PC-3 (cell line): ENCODE results near the gene TNXB. TPM values are rescaled to one million over a fixed set of nuclear protein-coding genes. Genes with fewer than 3 reads are reported as not detected.

Experiments used
- ATAC-seq: fragments of 200-7000 bp; cut with Tn5 transposase; 2 replicates; pipeline ENCODE4 v1.9.1; 2020; ENCODE audit warnings: mild to moderate bottlenecking, moderate library complexity
- BruUV-seq: library from RNA; stranded (reverse); fragments of 400-500 nt; replicated peaks from 2 replicates; lab custom pipeline; 2021; lab: Mats Ljungman, UMichigan
- CTCF ChIA-PET: fragments of 300-600 bp; sonication (Branson Sonifier 250); formaldehyde crosslinking; loops from one replicate; lab custom pipeline; 2022; ENCODE audit warnings: antibody characterized with exemption; lab: Charles Lee
- POLR2A ChIA-PET: fragments of 300-600 bp; sonication (Branson Sonifier 250); formaldehyde crosslinking; loops from one replicate; lab custom pipeline; 2022; ENCODE audit warnings: antibody characterized with exemption; ENCODE audit not compliant: unreplicated experiment; lab: Charles Lee
- DNase-seq: peaks from one replicate; pipeline ENCODE4 v3.0.0-alpha.2; 2015
- H2AFZ ChIP-seq: fragments of 300-600 bp; sonication (generic); 2 replicates; pipeline ENCODE4 v1.6.0; 2016; ENCODE audit warnings: antibody characterized with exemption, low read length
- H3F3A ChIP-seq: fragments of 300-600 bp; sonication (generic); one replicate; pipeline ENCODE4 v1.6.0; 2017; ENCODE audit warnings: antibody characterized with exemption, low read length, control low read depth, mild to moderate bottlenecking; ENCODE audit not compliant: unreplicated experiment
- H3K27ac ChIP-seq: fragments of 300-600 bp; sonication (generic); 2 replicates; pipeline ENCODE4 v1.5.1; 2016; ENCODE audit warnings: mild to moderate bottlenecking, low read length
- H3K27me3 ChIP-seq: fragments of 300-600 bp; sonication (generic); 2 replicates; pipeline ENCODE4 v1.6.1; 2016; ENCODE audit warnings: low read length, mixed read lengths
- H3K36me3 ChIP-seq: fragments of 300-600 bp; sonication (generic); 2 replicates; pipeline ENCODE4 v1.6.1; 2016; ENCODE audit warnings: low read depth, mixed run types, low read length, mixed read lengths
- H3K4me1 ChIP-seq: fragments of 300-600 bp; sonication (generic); 2 replicates; pipeline ENCODE4 v1.5.1; 2016; ENCODE audit warnings: low read length; ENCODE audit not compliant: insufficient read depth
- H3K4me2 ChIP-seq: fragments of 300-600 bp; sonication (generic); 2 replicates; pipeline ENCODE4 v1.6.0; 2016; ENCODE audit warnings: low read length
- H3K4me3 ChIP-seq: fragments of 300-600 bp; sonication (generic); 2 replicates; pipeline ENCODE4 v1.5.1; 2016; ENCODE audit warnings: mild to moderate bottlenecking, low read length, mixed read lengths
- H3K79me2 ChIP-seq: fragments of 300-600 bp; sonication (generic); 2 replicates; pipeline ENCODE4 v1.6.1; 2017; ENCODE audit warnings: low read length, mixed read lengths
- H3K9ac ChIP-seq: fragments of 300-600 bp; sonication (generic); 2 replicates; pipeline ENCODE4 v1.6.0; 2016; ENCODE audit warnings: mild to moderate bottlenecking, low read length
- H3K9me2 ChIP-seq: fragments of 300-600 bp; sonication (generic); replicated peaks from 2 replicates; pipeline ENCODE4 v1.6.1; 2016; ENCODE audit warnings: mixed run types, low read length, mixed read lengths
- H3K9me3 ChIP-seq: fragments of 300-600 bp; sonication (generic); 2 replicates; pipeline ENCODE4 v1.6.1; 2016; ENCODE audit warnings: low read length, mixed read lengths
- H4K20me1 ChIP-seq: fragments of 300-600 bp; sonication (generic); 2 replicates; pipeline ENCODE4 v1.6.1; 2016; ENCODE audit warnings: low read length, mixed read lengths
- CTCF ChIP-seq: fragments of 300-600 bp; sonication (generic); conservative IDR thresholded peaks from 2 replicates; pipeline ENCODE4 v1.5.1; 2017; ENCODE audit warnings: antibody characterized with exemption, low read depth, mild to moderate bottlenecking, low read length
- EZH2 ChIP-seq: fragments of 300-600 bp; sonication (generic); IDR thresholded peaks from one replicate; pipeline ENCODE4 v1.6.1; 2017; ENCODE audit warnings: antibody characterized with exemption, mild to moderate bottlenecking, low read length; ENCODE audit not compliant: unreplicated experiment
- EZH2phosphoT487 ChIP-seq: fragments of 300-600 bp; sonication (generic); IDR thresholded peaks from 2 replicates; pipeline ENCODE4 v1.6.1; 2018; ENCODE audit warnings: mild to moderate bottlenecking, antibody characterized with exemption, low read length, borderline replicate concordance
- intact Hi-C: fragments of 100-400 bp; cut with micrococcal nuclease; formaldehyde crosslinking; loops from 2 replicates; pipeline ENCODE4 v1.9.0; 2023
- total RNA-seq: library from RNA; depleted of rRNA; stranded (reverse); fragments of >200 nt; gene quantifications from 2 replicates; pipeline ENCODE4 v1.2.3, GENCODE V29; 2014

The TNXB gene
- total RNA-seq, 1 experiment from 2014 or later = 2.9 TPM

- intact Hi-C loops = no loop called here
- BruUV-seq = no TSS peak
- no peak overlapping the region for H3K27ac ChIP-seq
Observed at GRCh38 chr6:32126880-32127279, 17.7 kb upstream of the TNXB start.

DNA sequence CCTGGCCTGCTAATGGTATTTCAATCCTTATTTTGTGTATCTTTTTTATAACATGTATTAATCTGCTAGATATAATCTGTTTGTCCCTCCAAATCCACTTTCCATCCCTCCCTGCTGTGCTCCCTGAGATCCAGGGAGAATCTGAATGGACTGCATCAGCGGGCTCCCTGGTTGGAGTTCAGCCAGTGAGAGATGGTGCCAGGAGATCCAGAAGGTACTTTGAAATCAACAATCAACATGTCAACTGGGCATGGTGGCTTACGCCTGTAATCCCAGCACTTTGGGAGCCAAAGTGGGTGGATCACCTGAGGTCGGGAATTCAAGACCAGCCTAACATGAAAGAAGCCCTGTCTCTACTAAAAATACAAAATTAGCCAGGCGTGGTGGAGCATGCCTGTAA is 14.5 kb upstream of the TNXB start:
- CTCF ChIA-PET = no interaction called here
- Histone ChIP-seq H3F3A (no peaks in the 10 kb centered on the region), H2AFZ (no peak overlapping the region), H3K36me3 (peaks cover 5% of the 10 kb centered on the region; the same call in 1 of the 2 replicates), H3K9me2 (no peaks in the 10 kb centered on the region), H4K20me1 (no peaks in the 10 kb centered on the region), H3K9ac (no peak overlapping the region), H3K27me3 (no peaks in the 10 kb centered on the region), H3K27ac (no peak overlapping the region), H3K9me3 (no peaks in the 10 kb centered on the region), H3K4me1 (peaks cover 18% of the 10 kb centered on the region), H3K79me2 (peaks cover 25% of the 10 kb centered on the region), H3K4me2 (no peak overlapping the region), H3K4me3 (no peak overlapping the region)
- POLR2A ChIA-PET = no interaction called here
- ATAC-seq = no peak
- TF ChIP-seq EZH2phosphoT487 (no peak), CTCF (no peak), EZH2 (no peak)
- intact Hi-C loops = no loop called here
- no peak for DNase-seq
- BruUV-seq = no TSS peak

More at GRCh38 chr6:32126880-32127279, 17.7 kb upstream of the TNXB start:
- Histone ChIP-seq H3F3A (no peaks in the 10 kb centered on the region), H3K4me1 (peaks cover 25% of the 10 kb centered on the region), H3K9me2 (no peaks in the 10 kb centered on the region), H3K36me3 (no peaks in the 10 kb centered on the region; the same call in 1 of the 2 replicates), H3K79me2 (peaks cover 38% of the 10 kb centered on the region), H3K27me3 (no peaks in the 10 kb centered on the region), H2AFZ (peak overlapping the region; percentile 91; the same call in 1 of the 2 replicates), H3K9ac (peak overlapping the region; percentile 87), H3K4me2 (peak overlapping the region; percentile 93), H3K9me3 (no peaks in the 10 kb centered on the region), H4K20me1 (no peaks in the 10 kb centered on the region), H3K4me3 (peak overlapping the region; percentile 90)
- CTCF ChIA-PET = interaction anchor here (0.8 kb wide), 1 partner anchor 8 kb away, joined by 3 read pairs; no protein-coding TSS in a partner anchor
- no peak for ATAC-seq
- no peak for DNase-seq
- no peak for TF ChIP-seq CTCF
- TF ChIP-seq EZH2 = no peak
- no peak for TF ChIP-seq EZH2phosphoT487
- POLR2A ChIA-PET = interaction anchor here (0.6 kb wide), 1 partner anchor 12 kb away, joined by 4 read pairs; no protein-coding TSS in a partner anchor

- no peak for TF ChIP-seq EZH2phosphoT487
- TF ChIP-seq EZH2 = no peak
- no peak for TF ChIP-seq CTCF
- no TSS peak for BruUV-seq
- Histone ChIP-seq H3K27me3 (no peaks in the 10 kb centered on the region), H3K4me1 (peaks cover 5% of the 10 kb centered on the region), H3K36me3 (peaks cover 22% of the 10 kb centered on the region; the same call in 1 of the 2 replicates), H3K9ac (no peak overlapping the region), H3K9me2 (no peaks in the 10 kb centered on the region), H3K4me2 (no peak overlapping the region), H4K20me1 (no peaks in the 10 kb centered on the region), H2AFZ (no peak overlapping the region), H3F3A (no peaks in the 10 kb centered on the region), H3K79me2 (peaks cover 1% of the 10 kb centered on the region; the same call in 1 of the 2 replicates), H3K27ac (no peak overlapping the region), H3K4me3 (no peak overlapping the region), H3K9me3 (no peaks in the 10 kb centered on the region)
- ChIA-PET CTCF (no interaction called here), POLR2A (no interaction called here)
- intact Hi-C loops = no loop called here
- no peak for ATAC-seq
- no peak for DNase-seq
Observed at GRCh38 chr6:32120573-32121059, 11.5 kb upstream of the TNXB start.
